ENCODE data around the gene F8.

F8 gene

DNA sequence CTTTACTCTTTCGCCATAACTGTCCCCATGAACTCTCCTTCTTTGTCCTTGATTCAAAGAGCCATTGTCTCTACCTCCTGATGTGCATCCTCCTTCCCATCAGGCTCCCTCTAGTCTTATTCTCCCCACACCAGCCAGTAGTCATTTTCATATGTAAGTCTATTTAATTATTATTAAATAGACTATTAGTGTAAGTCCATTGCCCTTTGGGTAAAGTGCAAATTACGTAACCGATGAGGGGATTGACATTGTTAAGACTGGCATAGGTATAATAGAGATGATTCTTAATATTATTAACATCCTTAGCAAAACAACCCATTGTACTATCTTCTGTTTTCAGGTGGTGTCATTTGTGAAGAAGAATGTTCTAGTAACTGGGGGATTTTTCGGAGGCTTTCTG, 31.7 kb upstream of the F8 start:
- in situ Hi-C loops (cut with HindIII; ENCODE audit: low pct_unique_long_range_greater_than_20kb, low sequenced_read_pairs): no loop called here
- TF ChIP-seq JUND (IDR thresholded peaks at IDR 0.05; ENCODE audit: low read depth): no peak
- DNase-seq (ENCODE audit: low read depth in 1 of 2, low spot score in 1 of 2): no peak

DNA sequence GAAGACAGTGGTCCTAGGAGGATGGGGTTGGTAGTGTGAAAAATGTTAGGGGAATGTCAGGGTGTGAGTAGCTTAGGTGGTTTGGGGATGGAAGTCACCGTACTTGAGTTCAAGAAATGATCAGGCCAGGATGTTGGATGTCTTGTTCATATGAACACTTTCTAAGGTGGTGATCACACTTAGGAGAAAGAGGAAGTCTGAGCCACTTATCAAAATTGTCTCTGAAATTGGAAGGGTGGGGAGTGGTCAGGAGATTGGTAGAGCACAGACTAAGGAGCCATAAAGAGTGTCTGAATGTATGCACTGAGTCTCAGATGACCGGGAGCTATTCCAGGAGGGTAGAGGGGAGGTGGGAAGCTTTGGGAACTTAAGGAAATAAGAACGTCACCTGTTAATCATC, 31.1 kb upstream of the F8 start:
- TF ChIP-seq JUND (IDR thresholded peaks at IDR 0.05; ENCODE audit: low read depth): no peak
- in situ Hi-C loops (cut with HindIII; ENCODE audit: low pct_unique_long_range_greater_than_20kb, low sequenced_read_pairs): no loop called here
- DNase-seq (ENCODE audit: low read depth in 1 of 2, low spot score in 1 of 2): no peak

DNA sequence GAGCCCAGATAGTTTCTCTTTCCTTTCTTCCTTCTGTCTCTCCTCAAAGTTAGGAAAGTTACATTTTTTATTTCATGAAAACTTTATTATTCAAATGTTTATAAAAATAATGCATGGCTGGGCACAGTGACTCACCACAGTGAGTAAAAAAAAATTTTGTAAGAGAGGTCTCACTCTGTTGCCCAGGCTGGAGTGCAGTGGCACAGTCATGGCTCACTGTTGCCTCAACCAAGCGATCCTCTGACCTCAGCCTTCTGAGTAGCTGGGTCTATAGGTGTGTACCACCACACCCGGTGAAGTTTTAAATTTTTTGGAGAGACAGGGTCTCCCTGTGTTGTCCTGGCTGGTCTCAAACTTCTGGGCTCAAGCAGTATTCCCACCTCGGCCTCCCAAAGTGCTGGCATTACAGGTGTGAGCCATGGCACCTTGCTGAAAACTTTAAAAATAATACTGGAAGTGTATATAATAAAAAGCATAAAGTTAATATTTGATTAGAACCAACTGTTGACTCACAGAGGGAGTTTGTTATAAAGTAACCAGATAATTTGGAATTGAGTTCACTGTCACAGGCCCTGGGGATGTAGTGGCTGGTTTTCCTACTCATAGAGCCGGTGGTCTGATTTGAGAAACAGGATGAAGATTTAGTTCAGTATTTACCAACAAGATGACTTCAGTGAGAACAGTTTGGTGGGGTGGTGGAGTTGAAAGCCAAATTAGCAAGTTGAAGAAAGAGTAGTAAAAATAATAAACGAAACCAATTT, 30.4 kb upstream of the F8 start:
- DNase-seq (ENCODE audit: low read depth in 1 of 2, low spot score in 1 of 2): no peak
- in situ Hi-C loops (cut with HindIII; ENCODE audit: low pct_unique_long_range_greater_than_20kb, low sequenced_read_pairs): no loop called here
- no peak for TF ChIP-seq JUND (IDR thresholded peaks at IDR 0.05; ENCODE audit: low read depth)

DNA sequence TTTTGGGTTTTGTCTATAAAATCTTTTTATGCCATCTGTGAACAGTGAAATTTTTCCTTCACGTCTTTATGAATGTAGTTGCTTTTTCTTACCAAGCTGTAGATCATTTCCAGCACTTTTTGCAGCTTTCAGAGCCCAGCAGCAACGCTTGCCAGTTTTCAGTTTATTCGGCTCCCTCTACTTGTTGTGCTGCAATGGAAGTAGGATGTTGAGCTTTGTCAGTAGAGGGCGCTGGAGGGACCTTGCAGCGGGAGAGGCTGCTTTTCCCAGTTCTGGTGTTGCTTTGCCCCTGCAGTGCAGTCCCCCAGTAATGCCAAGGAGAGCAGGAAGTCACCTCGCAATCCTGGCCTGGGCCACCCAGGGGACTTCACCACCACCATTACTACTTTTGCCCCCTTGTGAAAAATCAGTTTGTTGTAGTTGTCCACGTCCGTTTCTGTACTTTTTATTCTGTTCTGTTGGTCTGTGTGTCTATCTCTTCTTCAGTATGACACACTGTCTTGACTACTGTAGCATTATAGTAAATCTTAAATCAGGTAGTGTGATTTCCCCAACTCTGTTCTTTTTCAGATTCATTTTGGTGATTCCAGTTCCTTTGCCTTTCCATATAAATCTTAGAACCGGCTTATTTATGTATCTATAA, 26.6 kb upstream of the F8 start:
- TF ChIP-seq JUND (IDR thresholded peaks at IDR 0.05; ENCODE audit: low read depth): no peak
- DNase-seq (ENCODE audit: low read depth in 1 of 2, low spot score in 1 of 2): peak in 1 of 2 experiments; percentile 48
- in situ Hi-C loops (cut with HindIII; ENCODE audit: low pct_unique_long_range_greater_than_20kb, low sequenced_read_pairs): no loop called here

GRCh38 chrX:155046811-155047528, 24.4 kb upstream of the F8 start:
- DNase-seq (ENCODE audit: low read depth in 1 of 2, low spot score in 1 of 2): no peak
- in situ Hi-C loops (cut with HindIII; ENCODE audit: low pct_unique_long_range_greater_than_20kb, low sequenced_read_pairs): no loop called here

DNA sequence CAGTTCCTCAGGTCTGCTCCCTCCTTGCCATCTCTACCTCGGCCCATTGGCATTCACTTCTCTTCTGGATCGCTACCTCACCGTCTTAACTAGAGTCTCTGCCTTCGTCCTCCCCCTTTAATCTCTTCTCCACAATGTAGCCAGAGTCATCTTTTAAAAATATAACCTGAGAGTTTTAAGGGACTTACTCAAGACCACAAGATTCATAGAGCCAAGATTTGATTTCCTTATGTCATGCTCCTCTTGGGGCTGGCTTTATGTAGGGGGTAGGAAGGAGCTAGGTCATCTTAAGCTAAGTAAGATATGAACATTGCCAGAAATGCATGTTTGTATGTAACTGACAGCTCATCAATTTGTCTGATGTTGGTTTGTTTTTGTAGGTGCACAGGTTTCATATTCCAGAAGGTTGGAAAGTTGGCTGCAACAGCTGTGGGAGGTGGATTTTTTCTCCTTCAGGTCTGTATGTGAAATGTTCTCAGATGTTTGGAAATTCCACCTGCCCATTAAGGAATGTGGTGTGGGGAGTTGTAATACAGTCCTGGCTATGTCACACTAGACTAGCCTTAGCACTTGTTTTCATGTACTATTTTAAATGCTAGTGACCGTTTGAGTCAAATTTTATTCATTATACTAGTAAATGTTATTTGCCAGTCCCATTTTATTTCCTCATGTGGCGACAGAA, 23.7 kb upstream of the F8 start:
- TF ChIP-seq JUND (IDR thresholded peaks at IDR 0.05; ENCODE audit: low read depth): no peak
- DNase-seq (ENCODE audit: low read depth in 1 of 2, low spot score in 1 of 2): no peak
- in situ Hi-C loops (cut with HindIII; ENCODE audit: low pct_unique_long_range_greater_than_20kb, low sequenced_read_pairs): no loop called here

More at GRCh38 chrX:155046811-155047528, 24.4 kb upstream of the F8 start:
- no peak for TF ChIP-seq JUND (IDR thresholded peaks at IDR 0.05; ENCODE audit: low read depth)

- in situ Hi-C loops (cut with HindIII; ENCODE audit: low pct_unique_long_range_greater_than_20kb, low sequenced_read_pairs): no loop called here
- no peak for TF ChIP-seq JUND (IDR thresholded peaks at IDR 0.05; ENCODE audit: low read depth)
- DNase-seq (ENCODE audit: low read depth in 1 of 2, low spot score in 1 of 2): no peak
These were observed 13.2 kb upstream of the F8 start for GRCh38 chrX:155035688-155036087.

DNA sequence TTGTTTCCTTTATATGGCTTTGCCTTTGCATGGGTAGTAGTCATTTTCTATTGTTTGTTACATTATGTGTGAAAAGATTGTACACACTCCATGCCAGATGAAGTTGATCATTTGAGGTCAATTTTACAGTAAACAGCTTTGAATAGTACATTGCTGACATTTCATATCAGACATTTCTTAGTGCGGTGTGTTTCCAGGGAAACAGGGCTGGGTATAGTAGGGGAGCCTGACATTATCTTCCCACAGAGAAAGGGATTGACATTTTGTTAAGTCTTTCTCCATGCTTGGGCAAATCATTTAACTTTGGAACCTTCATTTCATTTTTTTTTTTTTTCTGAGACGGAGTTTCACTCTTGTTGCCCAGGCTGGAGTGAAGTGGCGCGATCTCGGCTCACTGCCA, 9.1 kb upstream of the F8 start:
- no peak for TF ChIP-seq JUND (IDR thresholded peaks at IDR 0.05; ENCODE audit: low read depth)
- in situ Hi-C loops (cut with HindIII; ENCODE audit: low pct_unique_long_range_greater_than_20kb, low sequenced_read_pairs): no loop called here
- DNase-seq (ENCODE audit: low read depth in 1 of 2, low spot score in 1 of 2): no peak

DNA sequence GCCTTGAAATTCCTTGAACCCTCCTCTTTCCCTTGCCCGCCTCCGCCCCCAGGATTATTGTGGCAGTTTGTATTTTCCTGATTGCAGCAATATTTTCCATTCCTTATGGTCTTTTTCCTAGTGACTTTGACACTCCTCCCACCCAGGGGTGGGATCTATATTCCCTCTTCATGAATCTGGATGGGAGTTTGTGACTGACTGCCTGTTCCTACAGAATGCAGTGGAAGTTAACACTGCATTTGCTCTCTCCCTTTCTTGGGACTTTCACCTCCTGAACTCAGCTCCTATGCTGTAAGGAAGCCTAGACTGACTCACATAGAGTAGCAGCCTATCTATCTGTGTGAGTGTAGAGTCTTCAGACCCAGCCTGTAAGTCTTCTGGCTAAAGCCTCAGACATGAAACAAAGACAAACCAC, 6.4 kb upstream of the F8 start:
- DNase-seq (ENCODE audit: low read depth in 1 of 2, low spot score in 1 of 2): no peak
- in situ Hi-C loops (cut with HindIII; ENCODE audit: low pct_unique_long_range_greater_than_20kb, low sequenced_read_pairs): no loop called here

GRCh38 chrX:155028129-155028528, 5.6 kb upstream of the F8 start:
- no peak for TF ChIP-seq JUND (IDR thresholded peaks at IDR 0.05; ENCODE audit: low read depth)
- in situ Hi-C loops (cut with HindIII; ENCODE audit: low pct_unique_long_range_greater_than_20kb, low sequenced_read_pairs): no loop called here
- DNase-seq (ENCODE audit: low read depth in 1 of 2, low spot score in 1 of 2): no peak

More for the DNA sequence above, 6.4 kb upstream of the F8 start:
- no peak for TF ChIP-seq JUND (IDR thresholded peaks at IDR 0.05; ENCODE audit: low read depth)

DNA sequence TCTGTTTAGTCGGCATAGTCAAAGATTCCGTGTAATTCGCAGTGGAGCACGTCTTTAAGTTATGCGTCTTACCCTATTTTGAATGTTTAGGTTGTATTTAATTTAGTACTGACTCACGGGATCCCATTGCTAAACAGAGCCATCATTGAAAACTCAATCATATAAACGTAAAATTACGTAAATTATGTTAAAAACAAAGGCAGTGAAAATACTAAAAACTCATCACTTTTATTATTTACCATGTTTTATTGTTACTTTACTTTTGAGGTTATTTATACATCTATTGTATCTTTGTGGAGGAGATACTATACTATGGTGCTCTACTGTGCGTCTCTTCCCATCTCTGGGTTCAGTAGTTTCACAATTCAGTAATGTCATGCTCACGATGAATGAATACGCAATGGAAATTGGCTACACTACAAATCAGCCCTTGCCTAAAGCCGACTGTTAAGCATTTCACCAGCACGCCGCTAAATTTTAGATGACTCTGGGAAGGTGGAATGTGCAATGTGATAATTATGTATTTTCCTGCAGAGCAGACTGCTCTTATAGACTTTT, 5.1 kb upstream of the F8 start:
- no peak for TF ChIP-seq JUND (IDR thresholded peaks at IDR 0.05; ENCODE audit: low read depth)
- in situ Hi-C loops (cut with HindIII; ENCODE audit: low pct_unique_long_range_greater_than_20kb, low sequenced_read_pairs): no loop called here
- DNase-seq (ENCODE audit: low read depth in 1 of 2, low spot score in 1 of 2): peak in 1 of 2 experiments; percentile 12

Data from T47D (cell line).